Measurements from ENCODE around the gene PDZRN4.

DNA sequence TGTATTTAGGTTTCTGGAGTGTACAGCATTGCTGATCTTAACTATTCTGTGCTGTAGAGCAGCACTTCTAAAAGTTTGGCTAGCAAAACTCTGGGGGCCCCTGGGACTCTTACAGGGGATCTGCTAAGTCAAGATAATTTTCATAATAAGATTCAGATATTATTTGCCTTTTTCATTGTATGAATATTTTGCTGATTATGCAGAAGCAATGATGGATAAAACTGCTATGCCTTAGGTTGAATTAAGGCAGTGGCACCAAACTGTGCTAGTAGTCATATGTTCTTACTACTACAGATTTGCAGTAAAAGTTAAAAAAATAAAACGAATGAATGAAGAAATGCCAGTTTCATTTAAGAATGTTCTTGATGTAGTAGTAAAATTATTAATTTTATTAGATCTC lies 160.1 kb downstream of the PDZRN4 start:
- TF ChIP-seq CTCF (IDR thresholded peaks at IDR 0.05) (no peak), POLR2A (IDR thresholded peaks at IDR 0.05) (no peak)

Measured in Peyer's patch (tissue), 4 donors.